ENCODE data around the gene NAIP. TPM values are rescaled to one million over a fixed set of nuclear protein-coding genes. Genes with fewer than 3 reads are reported as not detected.

NAIP gene
- total RNA-seq, 1 donor from 2014 or later, result 2.3 TPM

Other genes starting within 250 kb of the NAIP start
- 7.8 and 14.2 TPM in 2 replicates for gene SERF1A, start 124.7 kb downstream of the NAIP start, total RNA-seq
- 36.9 and 47.0 TPM in 2 replicates for gene SMN1, start 100.3 kb downstream of the NAIP start, total RNA-seq
- 19.0 and 20.8 TPM in 2 replicates for gene GTF2H2, start 42.3 kb upstream of the NAIP start, total RNA-seq

Measured in kidney epithelial cell (primary cell).